Activated B cell treated with CpG ODN at 0.5 μM for 24 hours (primary cell): ENCODE data around the gene KRT83. TPM values are rescaled to one million over a fixed set of nuclear protein-coding genes. Genes with fewer than 3 reads are reported as not detected.

Source experiments
- ATAC-seq: fragments of 200-7000 bp; cut with Tn5 transposase; one replicate; pipeline ENCODE4 v1.10.0; 2021; ENCODE audit warnings: low read depth, mild to moderate bottlenecking, moderate library complexity
- CTCF ChIA-PET: fragments of 350-600 bp; sonication (Branson Sonifier 250); formaldehyde crosslinking; loops from one replicate; lab custom pipeline; 2021; ENCODE audit warnings: antibody characterized with exemption; lab: Charles Lee
- POLR2A ChIA-PET: fragments of 350-600 bp; sonication (Branson Sonifier 250); formaldehyde crosslinking; loops from one replicate; lab custom pipeline; 2021; ENCODE audit warnings: antibody characterized with exemption; lab: Charles Lee
- DNase-seq: peaks from one replicate; pipeline ENCODE4 v3.0.0; 2022
- H3K27ac Mint-ChIP-seq: one replicate; pipeline ENCODE4 v1.8.0; 2020; ENCODE audit warnings: mixed read lengths
- H3K27me3 Mint-ChIP-seq: one replicate; pipeline ENCODE4 v1.8.0; 2021; ENCODE audit warnings: mixed read lengths
- H3K36me3 Mint-ChIP-seq: one replicate; pipeline ENCODE4 v1.8.0; 2021; ENCODE audit warnings: low read depth, mixed read lengths
- H3K4me1 Mint-ChIP-seq: one replicate; pipeline ENCODE4 v1.8.0; 2021; ENCODE audit warnings: mixed read lengths
- H3K4me3 Mint-ChIP-seq: one replicate; pipeline ENCODE4 v1.8.0; 2020; ENCODE audit warnings: mild to moderate bottlenecking, mixed read lengths
- H3K9me3 Mint-ChIP-seq: one replicate; pipeline ENCODE4 v1.8.0; 2020; ENCODE audit warnings: mixed read lengths
- CTCF ChIP-seq: fragments of 200-600 bp; IDR thresholded peaks from one replicate; pipeline ENCODE4 v1.8.0; 2022; ENCODE audit warnings: antibody characterized with exemption, mild to moderate bottlenecking
- intact Hi-C: fragments of 100-400 bp; cut with micrococcal nuclease; formaldehyde crosslinking; loops from one replicate; pipeline ENCODE4 v1.15.1; 2024
- total RNA-seq: library from RNA; stranded (reverse); gene quantifications from 2 replicates; pipeline ENCODE4 v1.2.3, GENCODE V29; 2022

KRT83 gene
- total RNA-seq, 1 donor from 2014 or later: not detected

- Mint-ChIP-seq H3K4me3 (no peak overlapping the region), H3K4me1 (peaks cover 1% of the 10 kb centered on the region), H3K27ac (no peak overlapping the region), H3K36me3 (no peaks in the 10 kb centered on the region), H3K9me3 (no peaks in the 10 kb centered on the region), H3K27me3 (peaks cover 31% of the 10 kb centered on the region)
- intact Hi-C loops: no loop called here
- DNase-seq (no peak), ATAC-seq (no peak)
- ChIA-PET CTCF (interaction anchor here (0.9 kb wide), 1 partner anchor 12 kb away, joined by 3 read pairs; no protein-coding TSS in a partner anchor), POLR2A (no interaction called here)
- no peak for TF ChIP-seq CTCF
Measured at GRCh38 chr12:52323416-52324152, 2.4 kb upstream of the KRT83 start.

GRCh38 chr12:52323001-52323400 is 1.8 kb upstream of the KRT83 start:
- H3K27me3 Mint-ChIP-seq: peaks cover 31% of the 10 kb centered on the region

GRCh38 chr12:52322069-52322468 is 871 bp upstream of the KRT83 start:
- CTCF ChIA-PET: no interaction called here
- H3K36me3 Mint-ChIP-seq: no peaks in the 10 kb centered on the region
- no peak for ATAC-seq
- TF ChIP-seq CTCF: no peak
- H3K27ac Mint-ChIP-seq: no peak overlapping the region
- H3K27me3 Mint-ChIP-seq: peaks cover 27% of the 10 kb centered on the region
- H3K4me1 Mint-ChIP-seq: no peaks in the 10 kb centered on the region
- POLR2A ChIA-PET: no interaction called here
- intact Hi-C loops: no loop called here
- H3K4me3 Mint-ChIP-seq: no peak overlapping the region
- H3K9me3 Mint-ChIP-seq: no peaks in the 10 kb centered on the region
- DNase-seq: no peak

More at GRCh38 chr12:52323001-52323400, 1.8 kb upstream of the KRT83 start:
- no peaks in the 10 kb centered on the region for H3K9me3 Mint-ChIP-seq
- H3K4me3 Mint-ChIP-seq: no peak overlapping the region
- H3K27ac Mint-ChIP-seq: no peak overlapping the region
- DNase-seq: no peak
- no peak for TF ChIP-seq CTCF
- intact Hi-C loops: no loop called here
- H3K36me3 Mint-ChIP-seq: no peaks in the 10 kb centered on the region
- peaks cover 1% of the 10 kb centered on the region for H3K4me1 Mint-ChIP-seq
- no peak for ATAC-seq
- ChIA-PET POLR2A (no interaction called here), CTCF (no interaction called here)

- CTCF ChIA-PET: no interaction called here
- no peak for ATAC-seq
- POLR2A ChIA-PET: no interaction called here
- intact Hi-C loops: no loop called here
- DNase-seq: no peak
- H3K27ac Mint-ChIP-seq: no peak overlapping the region
- H3K27me3 Mint-ChIP-seq: peaks cover 27% of the 10 kb centered on the region
- H3K4me1 Mint-ChIP-seq: no peaks in the 10 kb centered on the region
- no peaks in the 10 kb centered on the region for H3K9me3 Mint-ChIP-seq
- no peak for TF ChIP-seq CTCF
- H3K4me3 Mint-ChIP-seq: no peak overlapping the region
- no peaks in the 10 kb centered on the region for H3K36me3 Mint-ChIP-seq
Measured at GRCh38 chr12:52321418-52321817, 220 bp upstream of the KRT83 start.

- no peak for DNase-seq
- ATAC-seq: no peak
- H3K4me1 Mint-ChIP-seq: no peaks in the 10 kb centered on the region
- no peak for TF ChIP-seq CTCF
- POLR2A ChIA-PET: no interaction called here
- peaks cover 26% of the 10 kb centered on the region for H3K27me3 Mint-ChIP-seq
- H3K36me3 Mint-ChIP-seq: no peaks in the 10 kb centered on the region
- intact Hi-C loops: no loop called here
- CTCF ChIA-PET: interaction anchor here (1.1 kb wide), 1 partner anchor 40 kb away, joined by 3 read pairs; no protein-coding TSS in a partner anchor
- H3K27ac Mint-ChIP-seq: no peak overlapping the region
- H3K4me3 Mint-ChIP-seq: no peak overlapping the region
- no peaks in the 10 kb centered on the region for H3K9me3 Mint-ChIP-seq
Measured at GRCh38 chr12:52319097-52319496, 2.1 kb downstream of the KRT83 start.
